HepG2 (cell line): ENCODE data around the gene SNRNP200. TPM values are rescaled to one million over a fixed set of nuclear protein-coding genes. Genes with fewer than 3 reads are reported as not detected.
A peak's percentile ranks its signal among the peaks of the same experiment; 100 is the strongest.

Source experiments
- BATF2 ChIP-seq: sonication (generic); formaldehyde crosslinking; IDR thresholded peaks from 2 replicates; pipeline ENCODE4 v1.8.0; 2022; ENCODE audit warnings: mild to moderate bottlenecking, missing genetic modification reagents, moderate library complexity
- GTF2F1 ChIP-seq: fragments of 150-350 bp; IDR thresholded peaks from 2 replicates; pipeline ENCODE4 v1.6.1; 2014; ENCODE audit warnings: low read length
- HCFC1 ChIP-seq: fragments of 150-350 bp; IDR thresholded peaks from 2 replicates; pipeline ENCODE4 v1.6.1; 2014; ENCODE audit warnings: low read depth, low read length
- JUNB ChIP-seq: sonication (generic); formaldehyde crosslinking; IDR thresholded peaks from 2 replicates; pipeline ENCODE4 v1.8.0; 2022; ENCODE audit warnings: missing genetic modification reagents, mild to moderate bottlenecking, borderline replicate concordance
- KDM5A ChIP-seq: fragments of 200-600 bp; sonication (generic); IDR thresholded peaks from 2 replicates; pipeline ENCODE4 v1.7.0; 2018; ENCODE audit warnings: antibody characterized with exemption, mild to moderate bottlenecking, low read length, borderline replicate concordance
- SNRNP70 ChIP-seq: fragments of 200-400 bp; formaldehyde crosslinking; IDR thresholded peaks from 2 replicates; pipeline ENCODE4 v1.6.1; 2017; ENCODE audit warnings: mild to moderate bottlenecking, low read depth, low read length, moderate library complexity
- THRA ChIP-seq: sonication (generic); formaldehyde crosslinking; IDR thresholded peaks from 2 replicates; pipeline ENCODE4 v1.4.0; 2020; ENCODE audit warnings: missing genetic modification reagents, borderline replicate concordance
- TIGD3 ChIP-seq: sonication (generic); formaldehyde crosslinking; IDR thresholded peaks from 2 replicates; pipeline ENCODE4 v1.5.1; 2020; ENCODE audit warnings: mild to moderate bottlenecking, missing genetic modification reagents, borderline replicate concordance
- TOPORS ChIP-seq: sonication (generic); formaldehyde crosslinking; IDR thresholded peaks from 2 replicates; pipeline ENCODE4 v1.8.0; 2023; ENCODE audit warnings: mild to moderate bottlenecking, missing genetic modification reagents
- USF2 ChIP-seq, 2 experiments: sonication (generic) in 1 of 2; formaldehyde crosslinking in 1 of 2; IDR thresholded peaks; 2 replicates each; pipeline versions ENCODE4 v1.5.1 to v1.6.1; 2011 to 2020; ENCODE audit warnings: borderline replicate concordance in 1 of 2, low read depth in 1 of 2, low read length in 1 of 2, mild to moderate bottlenecking in 1 of 2, missing genetic modification reagents in 1 of 2, moderate library complexity in 1 of 2
- ZBTB44 ChIP-seq: sonication (generic); formaldehyde crosslinking; IDR thresholded peaks from 2 replicates; pipeline ENCODE4 v1.4.0; 2020; ENCODE audit warnings: missing genetic modification reagents
- ZMYM2 ChIP-seq: sonication (generic); formaldehyde crosslinking; IDR thresholded peaks from 2 replicates; pipeline ENCODE4 v1.8.0; 2022; ENCODE audit warnings: mild to moderate bottlenecking, missing genetic modification reagents
- ZNF12 ChIP-seq: sonication (generic); formaldehyde crosslinking; IDR thresholded peaks from 2 replicates; pipeline ENCODE4 v1.5.0; 2020; ENCODE audit warnings: missing genetic modification reagents
- ZNF558 ChIP-seq: sonication (generic); formaldehyde crosslinking; IDR thresholded peaks from 2 replicates; pipeline ENCODE4 v1.9.0; 2022; ENCODE audit warnings: mild to moderate bottlenecking, missing genetic modification reagents, borderline replicate concordance
- ZNF564 ChIP-seq: sonication (generic); formaldehyde crosslinking; IDR thresholded peaks from 2 replicates; pipeline ENCODE4 v1.8.1; 2023; ENCODE audit warnings: mild to moderate bottlenecking, missing genetic modification reagents
- ZNF574 ChIP-seq: sonication (generic); formaldehyde crosslinking; IDR thresholded peaks from 2 replicates; pipeline ENCODE4 v1.4.0; 2020; ENCODE audit warnings: missing genetic modification reagents
- ZSCAN29 ChIP-seq: sonication (generic); formaldehyde crosslinking; conservative IDR thresholded peaks from 2 replicates; pipeline ENCODE4 v1.4.0; 2020; ENCODE audit warnings: mild to moderate bottlenecking, missing genetic modification reagents
- polyA plus RNA-seq, 8 experiments: library from polyadenylated mRNA; depleted of rRNA in 3 of 8; stranded (reverse) in 7 of 8; unstranded in 1 of 8; fragments of >200 nt; fragmentation: Illumina TruSeq in 4 of 8; extraction: Trizol in 4 of 8; gene quantifications; 2 replicates each; pipeline versions ENCODE4 v1.2.1 to v1.2.3, GENCODE V29; 2011 to 2016; ENCODE audit warnings: low read depth in 4 of 8, missing spikeins in 1 of 8, mixed read lengths in 1 of 8; ENCODE audit not compliant: insufficient read depth in 1 of 8
- total RNA-seq, 5 experiments: library from RNA; depleted of rRNA; stranded (reverse); fragments of >200 nt; fragmentation: Illumina TruSeq; extraction: Trizol; gene quantifications; 2 replicates each; pipeline ENCODE4 v1.2.3, GENCODE V29; 2016; ENCODE audit warnings: low read depth in 1 of 5

Gene SNRNP200
- total and polyA plus RNA-seq, 2 of the 13 experiments (the other 11 are each of a cell fraction or from before 2014, with no cell fraction given): 99.0 to 232 TPM

- TF ChIP-seq USF2 (IDR thresholded peaks at IDR 0.05; ENCODE audit: low read depth, low read length): no peak
- TF ChIP-seq USF2 (CRISPR knock-in tag; IDR thresholded peaks at IDR 0.05; ENCODE audit: borderline replicate concordance): no peak; the same call in 1 of the 2 replicates
- peak; percentile 94 for TF ChIP-seq TIGD3 (CRISPR knock-in tag)
- TF ChIP-seq ZSCAN29 (CRISPR knock-in tag): peak; percentile 92
- TF ChIP-seq ZMYM2 (CRISPR knock-in tag): no peak
- TF ChIP-seq ZNF574 (CRISPR knock-in tag): peak; percentile 97
- peak; percentile 65; the same call in 1 of the 2 replicates for TF ChIP-seq BATF2 (CRISPR knock-in tag)
- TF ChIP-seq KDM5A: peak; percentile 59; the same call in 1 of the 2 replicates
- TF ChIP-seq THRA: peak; percentile 51; the same call in 1 of the 2 replicates
- TF ChIP-seq ZNF558 (CRISPR knock-in tag): no peak
- no peak for TF ChIP-seq SNRNP70
- no peak for TF ChIP-seq GTF2F1
- peak; percentile 42; the same call in 1 of the 2 replicates for TF ChIP-seq ZNF12 (CRISPR knock-in tag)
- TF ChIP-seq ZBTB44 (CRISPR knock-in tag): no peak; the same call in 1 of the 2 replicates
- TF ChIP-seq TOPORS (CRISPR knock-in tag): no peak; the same call in 1 of the 2 replicates
- peak; percentile 77; the same call in 1 of the 2 replicates for TF ChIP-seq ZNF564 (CRISPR knock-in tag)
- TF ChIP-seq JUNB (CRISPR knock-in tag): no peak; the same call in 1 of the 2 replicates
- peak; percentile 97 for TF ChIP-seq HCFC1
Observed at GRCh38 chr2:96265840-96266679, 39.3 kb downstream of the SNRNP200 start, which contains the start of the genes CIAO1 and TMEM127 (continued).
